ENCODE data around the gene RNFT2.

- TF ChIP-seq CTCF (conservative IDR thresholded peaks at IDR 0.05) (no peak), ZFX (IDR thresholded peaks at IDR 0.05) (no peak)
Measured at GRCh38 chr12:116855744-116856470, 117.8 kb downstream of the RNFT2 start.
